HG03442 (cell line): ENCODE measurements around the gene FAM200B.
A peak's percentile ranks its signal among the peaks of the same experiment; 100 is the strongest.
"Not testable (repeated sequence)": the region's sequence is repeated elsewhere in the genome, so short reads cannot be mapped to it uniquely, and the experiment has no call there.

Experiments
- ATAC-seq: cut with Tn5 transposase; IDR thresholded peaks from one replicate; pipeline ENCODE4 v1.9.1; 2021; ENCODE audit warnings: mild to moderate bottlenecking, moderate library complexity; ENCODE audit not compliant: unreplicated experiment

Gene FAM200B

GRCh38 chr4:15729910-15730533, 48.4 kb downstream of the FAM200B start:
- peak; percentile 71 for ATAC-seq

GRCh38 chr4:15733061-15733460, 51.4 kb downstream of the FAM200B start:
- not testable (repeated sequence) for ATAC-seq

- ATAC-seq = no peak
These were observed 53.9 kb downstream of the FAM200B start for GRCh38 chr4:15735536-15735935.

GRCh38 chr4:15736514-15737050, 55.0 kb downstream of the FAM200B start:
- ATAC-seq = no peak

- no peak for ATAC-seq
These were observed 55.6 kb downstream of the FAM200B start for GRCh38 chr4:15737255-15737654.

- ATAC-seq = no peak
These were observed 57.2 kb downstream of the FAM200B start for GRCh38 chr4:15738877-15739276.
